ENCODE results near the gene CDC42BPB.

GRCh38 chr14:103041464-103041863, 15.9 kb downstream of the CDC42BPB start:
- TF ChIP-seq EZH2 (IDR thresholded peaks at IDR 0.05; ENCODE audit: insufficient read depth, poor library complexity, severe bottlenecking): no peak
- no peak for TF ChIP-seq EZH2phosphoT487 (IDR thresholded peaks at IDR 0.05; ENCODE audit: insufficient read depth, low read depth)

Measured in GM23248 (cell line).